ENCODE results near the gene TJP3.

The TJP3 gene

DNA sequence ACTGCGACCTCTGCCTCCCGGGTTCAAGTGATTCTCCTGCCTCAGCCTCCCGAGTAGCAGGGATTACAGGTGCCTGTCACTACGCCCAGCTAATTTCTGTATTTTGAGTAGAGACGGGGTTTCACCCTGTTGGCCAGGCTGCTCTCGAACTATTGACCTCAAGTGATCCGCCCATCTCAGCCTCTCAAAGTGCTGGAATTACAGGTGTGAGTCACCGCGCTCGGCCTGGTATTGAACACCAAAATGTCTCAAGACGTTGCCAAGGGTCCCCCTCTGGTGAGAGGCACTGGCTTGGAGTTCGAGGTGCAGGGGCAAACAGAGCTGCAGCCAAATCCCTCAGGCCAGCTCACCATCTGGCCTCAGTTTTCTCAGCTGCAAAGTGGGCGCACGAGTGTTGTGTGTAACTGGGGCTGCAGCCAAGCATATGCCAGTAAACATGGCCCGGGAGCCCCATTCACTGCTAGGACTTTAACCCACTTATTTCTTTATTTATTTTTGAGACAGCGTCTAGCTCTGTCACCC, 8.0 kb downstream of the TJP3 start:
- DNase-seq (ENCODE audit: low spot score) = no peak

GRCh38 chr19:3719868-3720267, 11.7 kb downstream of the TJP3 start:
- no peak for DNase-seq (ENCODE audit: low spot score)

DNA sequence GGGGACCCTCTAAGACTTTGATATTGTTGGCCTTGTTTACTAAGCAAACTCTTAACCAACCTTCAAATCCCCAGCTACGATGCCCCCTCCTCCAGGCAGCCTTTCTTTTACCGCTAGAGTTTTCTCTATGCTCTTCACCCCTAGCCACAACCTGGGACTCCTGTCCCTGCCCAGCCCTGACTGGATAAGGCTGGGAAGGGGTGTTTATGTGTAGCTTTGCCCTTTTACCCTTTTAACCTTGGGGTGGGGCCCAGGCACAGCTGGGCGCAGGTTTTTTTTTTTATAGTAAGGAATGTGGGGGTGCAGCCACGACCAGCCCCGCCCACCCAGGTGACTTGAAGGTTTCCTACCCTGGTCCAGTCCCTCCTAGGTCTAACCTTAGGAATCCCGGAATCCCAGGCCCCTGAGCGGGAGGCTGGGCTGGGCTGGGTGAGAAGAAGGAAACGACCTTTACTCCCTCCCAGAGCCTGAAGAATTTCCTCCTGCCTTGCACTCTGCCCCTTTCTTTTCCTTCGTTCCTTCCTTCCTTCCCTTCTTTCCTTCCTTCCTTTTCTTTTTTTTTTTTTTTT, 12.2 kb downstream of the TJP3 start:
- DNase-seq (ENCODE audit: low spot score) = no peak

DNA sequence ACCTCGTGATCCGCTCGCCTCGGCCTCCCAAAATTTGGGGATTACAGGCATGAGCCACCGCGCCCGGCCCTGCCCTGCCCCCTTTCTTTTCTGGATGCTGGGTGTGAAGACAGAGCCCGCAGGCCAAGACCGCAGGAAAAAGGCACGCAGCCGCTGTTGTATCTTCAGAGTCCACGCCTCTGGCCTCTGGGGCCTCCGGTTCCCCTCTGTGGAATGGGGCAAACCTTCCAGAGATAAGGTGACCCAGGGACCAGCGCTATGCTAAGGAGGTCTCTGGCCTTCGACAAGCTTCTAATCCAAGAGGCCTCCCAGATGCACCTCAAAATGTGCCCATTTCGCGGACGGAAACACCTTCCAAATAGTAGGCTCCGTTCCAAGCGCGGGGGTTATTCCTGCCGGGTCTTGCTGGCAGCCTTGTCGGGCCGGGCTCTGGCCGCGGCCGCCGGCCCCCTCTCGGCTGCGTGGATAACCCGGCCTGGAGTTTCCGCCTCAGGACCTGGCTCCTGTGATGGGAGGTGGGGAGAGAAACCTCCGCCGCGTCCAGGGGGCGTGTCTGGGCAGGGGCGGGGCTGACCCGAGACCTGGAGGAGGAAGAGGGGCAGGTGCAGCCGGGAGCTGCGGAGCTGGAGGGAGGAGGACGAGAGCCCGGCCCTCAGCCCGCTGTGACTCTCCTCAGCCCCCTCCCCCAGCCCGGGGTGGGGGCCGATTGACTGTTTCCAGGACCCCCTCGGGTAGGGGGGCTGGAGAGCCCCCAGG, 13.1 kb downstream of the TJP3 start:
- peak; percentile 79 for DNase-seq (ENCODE audit: low spot score)

DNA sequence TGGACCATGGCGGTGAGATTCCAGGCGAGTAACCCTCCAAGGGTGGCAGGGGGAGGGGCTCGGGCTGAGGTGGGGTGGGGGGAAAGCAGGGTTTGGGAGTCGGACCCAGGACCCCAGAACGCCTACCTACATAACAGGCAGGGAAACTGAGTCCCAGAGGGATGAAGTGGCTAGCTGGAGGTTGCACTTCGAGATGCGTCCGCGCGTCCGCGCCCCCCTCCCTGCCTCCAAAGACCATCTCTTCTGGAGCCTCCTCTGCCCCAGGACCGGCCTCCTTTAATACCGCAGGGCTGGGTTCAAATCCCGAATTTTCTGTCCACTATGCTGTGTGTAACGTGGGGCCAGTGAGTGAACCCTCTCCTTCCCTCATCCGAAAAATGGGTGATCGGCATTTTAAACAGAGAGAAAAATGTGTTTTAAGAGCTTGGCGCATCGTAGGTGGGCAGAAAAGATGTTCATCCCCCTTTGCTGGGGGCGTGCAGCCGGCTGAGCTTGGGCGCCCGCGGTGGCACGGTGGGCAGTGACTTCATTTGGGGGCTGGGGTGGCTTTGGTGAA, 13.8 kb downstream of the TJP3 start:
- DNase-seq (ENCODE audit: low spot score) = no peak

DNA sequence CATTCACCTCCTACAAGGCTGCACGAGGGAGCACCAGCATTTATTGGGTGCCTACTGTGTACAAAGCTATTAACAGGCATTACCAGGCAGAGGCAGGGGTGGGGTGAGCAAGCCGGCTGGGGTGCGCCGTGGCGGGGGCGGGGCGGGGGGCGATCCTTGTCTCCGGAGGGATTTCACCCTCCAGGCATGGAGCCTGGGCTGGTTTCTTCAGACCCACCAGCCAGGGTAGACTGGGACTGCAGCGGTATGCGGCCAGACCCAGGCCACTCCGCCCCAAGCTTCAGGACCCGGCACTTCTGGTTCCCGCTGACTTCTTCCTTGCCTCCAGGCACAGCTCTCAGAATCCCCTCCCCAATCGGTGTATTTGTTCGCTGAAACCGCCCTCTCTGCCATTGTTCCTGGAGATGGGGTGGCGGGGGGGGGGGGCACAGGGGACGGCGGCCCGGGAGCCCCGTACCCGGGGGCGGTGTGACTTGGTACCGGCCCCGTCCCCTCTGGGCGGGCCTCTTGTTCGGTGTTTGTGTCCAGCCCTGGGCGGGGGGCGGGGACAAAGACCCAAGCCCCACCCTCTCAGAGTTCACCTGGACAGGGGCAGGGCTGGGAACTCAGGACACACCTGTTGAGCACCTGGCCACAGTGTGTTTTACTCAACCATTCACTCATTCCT, 14.4 kb downstream of the TJP3 start:
- DNase-seq (ENCODE audit: low spot score) = no peak

DNA sequence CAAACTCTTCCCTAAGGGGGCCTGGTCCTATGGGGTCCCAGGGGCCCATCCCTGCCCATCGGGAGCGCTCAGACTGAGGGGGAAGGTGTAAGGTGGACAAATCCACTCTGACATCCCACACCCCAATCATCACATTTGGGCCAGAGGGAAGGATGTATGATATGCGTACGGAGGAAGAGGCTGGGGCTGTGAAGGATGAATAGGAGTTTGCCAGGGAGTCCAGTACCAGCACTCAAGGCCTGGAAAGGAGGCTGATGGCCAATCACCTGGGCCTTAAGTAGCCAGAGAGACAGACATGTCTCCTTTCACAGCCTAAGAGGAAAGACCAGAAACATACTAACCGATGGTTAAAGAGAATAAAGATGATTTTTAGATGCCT, 14.9 kb downstream of the TJP3 start:
- DNase-seq (ENCODE audit: low spot score) = no peak

DNA sequence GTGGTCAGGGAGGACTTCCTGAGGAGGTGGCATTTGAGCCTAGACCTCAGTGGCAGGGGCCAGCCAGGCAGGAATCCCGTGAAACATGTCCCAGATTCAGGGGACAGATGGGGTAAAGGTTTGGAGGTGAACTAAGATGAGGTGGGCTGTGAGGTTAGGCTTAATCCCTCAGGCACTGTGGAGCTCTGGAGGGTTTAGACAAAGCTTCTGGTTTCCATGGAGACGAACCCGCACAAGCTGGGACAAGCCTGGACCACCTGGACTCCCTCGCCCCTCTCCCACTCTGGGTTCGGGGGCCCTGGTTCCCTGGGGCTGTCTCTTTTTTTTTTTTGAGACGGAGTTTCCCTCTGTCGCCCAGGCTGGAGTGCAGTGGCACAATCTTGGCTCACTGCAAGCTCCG, 15.7 kb downstream of the TJP3 start:
- DNase-seq (ENCODE audit: low spot score) = no peak

DNA sequence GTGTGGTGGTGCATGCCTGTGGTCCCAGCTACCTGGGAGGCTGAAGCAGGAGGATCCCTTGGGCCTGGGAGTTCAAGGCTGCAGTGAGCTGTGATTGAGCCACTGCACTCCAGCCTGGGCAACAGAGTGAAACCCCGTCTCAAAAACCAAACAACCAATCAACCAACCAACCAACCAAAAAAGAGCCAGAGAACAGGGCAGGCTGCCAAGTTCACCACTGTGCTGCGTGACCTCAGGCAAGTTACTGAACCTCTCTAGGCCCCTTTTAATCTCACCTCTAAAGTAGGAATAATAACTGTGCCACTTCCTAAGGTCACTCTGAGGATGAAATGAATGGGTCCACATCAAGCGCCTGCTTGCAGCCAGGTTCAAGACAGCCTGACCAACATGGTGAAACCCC, 16.9 kb downstream of the TJP3 start:
- DNase-seq (ENCODE audit: low spot score) = no peak

DNA sequence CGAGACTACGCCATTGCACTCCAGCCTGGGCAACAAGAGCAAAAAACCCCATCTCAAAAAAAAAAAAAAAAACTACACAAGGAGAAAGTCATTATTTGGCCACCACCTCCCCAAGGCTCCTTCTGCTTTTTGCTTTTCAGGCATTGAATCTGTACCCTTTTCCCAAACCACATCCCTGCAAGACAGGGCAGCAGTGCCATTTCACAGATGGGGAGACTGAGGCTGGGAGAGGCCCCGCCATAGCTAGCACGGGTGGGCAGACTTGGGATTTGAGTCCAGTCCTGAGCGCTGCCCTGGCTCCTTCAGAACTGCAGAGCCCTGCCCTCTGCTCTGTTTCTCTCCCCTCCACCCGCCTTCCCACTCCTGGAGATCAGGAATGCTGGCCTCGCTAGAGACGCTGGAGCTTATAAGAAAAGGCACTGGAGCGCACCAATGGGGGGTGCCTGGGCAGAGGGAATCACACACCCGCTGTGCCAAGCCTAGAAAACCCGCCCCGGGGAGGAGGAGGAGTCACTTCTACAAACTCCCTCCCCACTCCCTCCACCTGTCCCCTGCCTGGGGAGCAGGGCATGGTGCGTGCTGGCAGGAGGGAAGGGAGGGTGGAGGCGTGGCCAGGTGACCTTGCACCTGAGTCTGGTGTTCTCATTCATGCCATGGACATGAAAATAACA, 17.6 kb downstream of the TJP3 start:
- no peak for DNase-seq (ENCODE audit: low spot score)

DNA sequence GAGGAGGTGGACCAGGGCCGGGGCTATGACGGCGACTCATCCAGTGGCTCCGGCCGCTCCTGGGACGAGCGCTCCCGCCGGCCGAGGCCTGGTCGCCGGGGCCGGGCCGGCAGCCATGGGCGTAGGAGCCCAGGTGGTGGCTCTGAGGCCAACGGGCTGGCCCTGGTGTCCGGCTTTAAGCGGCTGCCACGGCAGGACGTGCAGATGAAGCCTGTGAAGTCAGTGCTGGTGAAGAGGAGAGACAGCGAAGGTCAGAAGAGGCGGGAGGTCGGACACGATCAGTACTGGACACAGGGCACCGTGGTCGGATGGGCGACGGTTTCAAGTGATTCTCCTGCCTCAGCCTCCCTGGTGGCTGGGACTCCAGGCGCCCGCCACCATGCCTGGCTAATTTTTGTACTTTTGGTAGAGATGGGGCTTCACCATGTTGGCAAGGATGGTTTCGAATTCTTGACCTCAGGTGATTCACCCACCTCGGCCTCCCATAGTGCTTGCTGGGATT, 22.3 kb downstream of the TJP3 start:
- DNase-seq (ENCODE audit: low spot score) = no peak

DNA sequence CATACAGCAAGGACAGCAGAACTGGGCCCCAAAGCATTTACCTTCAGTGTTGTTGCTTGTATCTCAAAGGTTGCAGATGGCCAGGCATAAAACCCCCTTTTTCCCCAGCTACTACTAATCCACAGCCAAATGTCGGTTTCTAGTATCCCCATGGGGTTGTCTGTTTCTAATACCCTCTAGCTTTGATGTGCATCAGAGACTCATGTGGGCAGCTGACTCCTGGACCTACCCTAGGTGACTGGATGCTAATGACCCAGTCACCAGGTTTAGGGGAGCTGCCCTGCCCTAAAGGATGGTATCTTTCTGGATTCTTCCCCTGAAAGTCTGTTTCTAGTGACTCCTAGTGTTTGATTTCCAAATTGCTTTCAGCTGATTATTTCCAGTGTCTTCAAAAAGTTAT, 23.9 kb downstream of the TJP3 start:
- no peak for DNase-seq (ENCODE audit: low spot score)

GRCh38 chr19:3733549-3734309, 25.5 kb downstream of the TJP3 start:
- DNase-seq (ENCODE audit: low spot score) = no peak

DNA sequence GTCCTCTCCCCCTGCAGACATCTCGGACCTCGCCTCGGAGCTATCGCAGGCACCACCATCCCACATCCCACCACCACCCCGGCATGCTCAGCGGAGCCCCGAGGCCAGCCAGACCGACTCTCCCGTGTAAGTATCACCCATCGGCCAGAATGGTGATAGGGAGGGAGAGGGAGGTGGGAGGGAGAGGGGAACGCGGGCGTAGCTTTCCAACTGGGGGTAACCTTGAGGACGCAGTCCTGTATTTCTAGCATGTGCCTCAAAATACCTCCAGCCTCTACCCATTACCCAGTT, 26.1 kb downstream of the TJP3 start:
- DNase-seq (ENCODE audit: low spot score) = no peak

- no peak for DNase-seq (ENCODE audit: low spot score)
Observed at GRCh38 chr19:3736106-3736724, 28.0 kb downstream of the TJP3 start.

DNA sequence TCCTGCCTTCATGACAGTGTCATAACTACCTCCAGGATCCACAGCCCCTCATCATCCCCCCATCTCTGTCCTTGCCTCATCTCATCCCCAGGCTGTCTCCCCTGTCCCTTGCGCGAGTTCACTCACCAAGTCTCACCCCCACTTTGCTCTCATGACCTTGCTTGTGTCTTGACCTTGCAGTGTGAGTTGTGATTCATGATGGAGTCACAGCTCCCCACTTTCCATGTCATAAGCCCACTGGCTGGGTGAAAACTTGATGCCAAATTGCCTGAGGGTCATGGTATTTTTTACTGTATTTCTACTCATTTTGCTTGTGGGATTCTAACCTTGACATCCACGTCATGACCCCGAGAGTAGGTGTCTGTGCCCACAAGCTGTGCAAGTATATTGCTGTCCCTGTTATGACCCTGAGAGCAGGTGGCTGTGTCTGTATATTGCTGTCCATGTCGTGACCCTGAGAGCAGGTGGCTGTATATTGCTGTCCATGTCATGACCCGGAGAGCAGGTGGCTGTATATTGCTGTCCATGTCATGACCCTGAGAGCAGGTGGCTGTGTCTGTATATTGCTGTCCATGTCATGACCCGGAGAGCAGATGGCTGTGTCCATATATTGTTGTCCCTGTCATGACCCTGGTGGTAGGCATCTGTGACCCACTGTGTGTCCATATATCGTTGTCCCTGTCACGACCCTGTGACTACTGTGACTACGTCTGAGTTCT, 29.5 kb downstream of the TJP3 start:
- DNase-seq (ENCODE audit: low spot score) = no peak

DNA sequence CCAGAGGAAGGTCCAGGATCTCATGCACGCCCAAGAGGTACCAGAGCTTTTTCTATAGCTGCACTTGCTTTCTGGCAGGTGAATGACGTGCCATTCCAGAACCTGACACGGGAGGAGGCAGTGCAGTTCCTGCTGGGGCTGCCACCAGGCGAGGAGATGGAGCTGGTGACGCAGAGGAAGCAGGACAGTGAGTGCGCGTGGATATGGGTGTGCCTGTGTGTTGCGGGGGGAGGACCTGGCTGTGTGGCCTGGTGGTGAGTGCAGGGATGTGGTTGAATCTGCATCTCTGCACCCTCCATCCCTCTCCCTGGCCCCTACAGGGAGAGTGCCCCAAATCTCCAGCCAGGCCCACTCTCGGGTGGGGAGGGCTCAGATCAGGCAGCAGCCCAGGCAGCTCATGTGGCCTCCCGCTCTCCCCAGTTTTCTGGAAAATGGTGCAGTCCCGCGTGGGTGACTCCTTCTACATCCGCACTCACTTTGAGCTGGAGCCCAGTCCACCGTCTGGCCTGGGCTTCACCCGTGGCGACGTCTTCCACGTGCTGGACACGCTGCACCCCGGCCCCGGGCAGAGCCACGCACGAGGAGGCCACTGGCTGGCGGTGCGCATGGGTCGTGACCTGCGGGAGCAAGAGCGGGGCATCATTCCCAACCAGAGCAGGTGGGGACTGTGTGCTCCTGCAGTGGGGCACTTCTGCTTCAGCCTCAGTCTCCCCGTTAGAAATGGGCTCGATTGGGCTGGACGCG, 30.5 kb downstream of the TJP3 start:
- DNase-seq (ENCODE audit: low spot score) = no peak

DNA sequence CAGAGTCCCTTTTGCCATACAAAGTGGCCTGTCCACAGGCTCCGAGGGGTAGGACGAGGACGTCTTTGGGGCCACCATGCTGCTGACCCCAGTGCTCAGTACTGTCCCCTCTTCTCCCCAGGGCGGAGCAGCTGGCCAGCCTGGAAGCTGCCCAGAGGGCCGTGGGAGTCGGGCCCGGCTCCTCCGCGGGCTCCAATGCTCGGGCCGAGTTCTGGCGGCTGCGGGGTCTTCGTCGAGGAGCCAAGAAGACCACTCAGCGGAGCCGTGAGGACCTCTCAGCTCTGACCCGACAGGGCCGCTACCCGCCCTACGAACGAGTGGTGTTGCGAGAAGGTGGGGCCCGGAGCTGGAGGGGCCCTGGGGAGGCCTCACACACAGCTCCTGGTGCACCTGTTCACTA, 32.2 kb downstream of the TJP3 start:
- DNase-seq (ENCODE audit: low spot score) = no peak

DNA sequence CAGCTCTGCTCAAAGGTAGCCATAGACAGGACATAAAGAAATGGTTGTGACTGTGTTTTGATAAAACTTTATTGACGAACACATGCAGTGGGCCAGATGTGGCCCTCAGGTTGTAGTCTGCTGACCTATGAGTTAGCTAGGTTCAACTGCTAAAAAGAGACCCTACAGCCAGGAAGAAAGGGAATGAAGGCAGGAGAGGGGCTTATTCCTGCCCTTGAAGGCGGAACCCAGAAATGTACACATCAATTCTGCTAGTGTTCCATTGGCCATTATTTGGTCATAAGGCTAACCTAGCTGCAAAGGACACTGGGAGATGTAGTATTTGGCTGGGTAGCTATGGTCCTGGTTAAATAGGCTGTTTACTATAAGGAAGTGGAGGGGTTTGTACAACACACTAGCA, 35.3 kb downstream of the TJP3 start:
- no peak for DNase-seq (ENCODE audit: low spot score)
